Airway epithelial cell (primary cell): ENCODE data around the gene CDKN2AIP. TPM values are rescaled to one million over a fixed set of nuclear protein-coding genes. Genes with fewer than 3 reads are reported as not detected.

Source experiments
- total RNA-seq: library from RNA; depleted of rRNA; stranded (reverse); fragments of >200 nt; gene quantifications from 2 replicates; pipeline ENCODE4 v1.2.3, GENCODE V29; 2015

The CDKN2AIP gene, protein sequence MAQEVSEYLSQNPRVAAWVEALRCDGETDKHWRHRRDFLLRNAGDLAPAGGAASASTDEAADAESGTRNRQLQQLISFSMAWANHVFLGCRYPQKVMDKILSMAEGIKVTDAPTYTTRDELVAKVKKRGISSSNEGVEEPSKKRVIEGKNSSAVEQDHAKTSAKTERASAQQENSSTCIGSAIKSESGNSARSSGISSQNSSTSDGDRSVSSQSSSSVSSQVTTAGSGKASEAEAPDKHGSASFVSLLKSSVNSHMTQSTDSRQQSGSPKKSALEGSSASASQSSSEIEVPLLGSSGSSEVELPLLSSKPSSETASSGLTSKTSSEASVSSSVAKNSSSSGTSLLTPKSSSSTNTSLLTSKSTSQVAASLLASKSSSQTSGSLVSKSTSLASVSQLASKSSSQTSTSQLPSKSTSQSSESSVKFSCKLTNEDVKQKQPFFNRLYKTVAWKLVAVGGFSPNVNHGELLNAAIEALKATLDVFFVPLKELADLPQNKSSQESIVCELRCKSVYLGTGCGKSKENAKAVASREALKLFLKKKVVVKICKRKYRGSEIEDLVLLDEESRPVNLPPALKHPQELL
- 15.2 and 15.5 TPM in 2 replicates for total RNA-seq

DNA sequence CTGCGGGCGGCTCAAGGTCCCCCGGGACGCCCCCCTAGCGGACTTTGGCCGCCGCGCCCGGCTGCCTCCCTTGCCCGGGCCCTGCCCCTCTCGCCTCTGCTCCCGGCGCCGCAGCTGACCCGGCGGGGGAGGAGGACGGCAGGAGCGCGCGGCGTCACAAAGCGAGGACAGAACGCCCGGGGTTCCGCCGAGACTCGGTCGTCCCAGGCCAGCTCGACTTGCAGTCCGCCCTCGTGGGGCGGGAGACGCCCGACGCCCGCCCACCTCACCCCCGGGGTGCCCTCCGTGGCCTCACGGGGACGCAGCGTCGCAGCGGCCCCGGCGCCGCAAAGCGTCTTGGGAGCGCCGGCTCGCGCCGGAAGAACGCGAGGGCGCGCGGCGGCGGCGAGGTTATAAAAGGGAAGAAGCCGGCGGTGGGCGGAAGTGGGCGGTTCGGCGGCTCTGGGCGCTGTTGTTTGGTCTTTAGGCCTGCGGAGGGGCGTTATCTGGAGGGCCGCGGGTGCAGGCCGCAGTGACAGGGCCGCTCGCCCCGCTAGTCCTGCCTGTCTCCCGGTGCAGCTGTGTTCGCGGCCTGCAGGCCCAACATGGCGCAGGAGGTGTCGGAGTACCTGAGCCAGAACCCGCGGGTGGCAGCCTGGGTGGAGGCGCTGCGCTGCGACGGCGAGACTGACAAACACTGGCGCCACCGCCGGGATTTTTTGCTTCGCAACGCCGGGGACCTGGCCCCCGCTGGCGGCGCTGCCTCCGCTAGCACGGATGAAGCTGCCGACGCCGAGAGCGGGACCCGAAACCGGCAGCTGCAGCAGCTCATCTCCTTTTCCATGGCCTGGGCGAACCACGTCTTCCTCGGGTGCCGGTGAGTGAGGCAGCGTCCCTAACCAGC is at the start of gene CDKN2AIP:
TSS of gene CDKN2AIP (plus strand) at position 423 of the 883 bp plus-strand sequence. CDS start at position 585, 162 bp downstream.

Other genes starting within 250 kb of the CDKN2AIP start
- gene CLDN22, start 124.4 kb upstream of the CDKN2AIP start, total RNA-seq: not detected in 2 replicates
- gene CLDN24, start 122.2 kb upstream of the CDKN2AIP start, total RNA-seq: not detected in 2 replicates
- gene ING2, start 60.4 kb downstream of the CDKN2AIP start, total RNA-seq: 20.0 and 24.2 TPM in 2 replicates
- 31.0 and 34.1 TPM in 2 replicates for gene RWDD4, start 214.5 kb downstream of the CDKN2AIP start, total RNA-seq
- gene TRAPPC11, start 214.7 kb downstream of the CDKN2AIP start, total RNA-seq: 28.9 and 31.7 TPM in 2 replicates